HEK293 (cell line): ENCODE measurements around the gene VEZF1.

Experiments
- CTCF ChIA-PET: fragments of 350-600 bp; formaldehyde crosslinking; extraction: SDS; loops from one replicate; lab custom pipeline; 2021; ENCODE audit warnings: antibody characterized with exemption; lab: Yijun Ruan, JAX
- POLR2A ChIA-PET: fragments of 300-600 bp; formaldehyde crosslinking; extraction: SDS; loops from one replicate; lab custom pipeline; 2020; ENCODE audit warnings: antibody characterized with exemption, inconsistent platforms; lab: Yijun Ruan, JAX
- H3K27ac ChIP-seq: fragments of 200-500 bp; sonication (Bioruptor generic); 2 replicates; pipeline ENCODE4 v1.5.1; 2014; ENCODE audit warnings: low read depth, low read length, control low read depth, inconsistent platforms; ENCODE audit errors: extremely low read depth
- H3K36me3 ChIP-seq, 2 experiments: fragments of 200-500 bp in 1 of 2; sonication (Bioruptor generic) in 1 of 2; 1 replicate in 1 of 2; 2 replicates in 1 of 2; pipeline ENCODE4 v1.5.1; 2014 to 2017; ENCODE audit warnings: inconsistent platforms in 2 of 2, low read length in 2 of 2; ENCODE audit not compliant: control insufficient read depth in 2 of 2, insufficient read depth in 1 of 2
- H3K4me1 ChIP-seq: fragments of 200-500 bp; sonication (Bioruptor generic); 2 replicates; pipeline ENCODE4 v1.5.1; 2014; ENCODE audit warnings: mild to moderate bottlenecking, low read length, inconsistent platforms; ENCODE audit not compliant: control insufficient read depth, insufficient read depth
- H3K4me3 ChIP-seq: 2 replicates; pipeline ENCODE4 v1.5.1; 2011; ENCODE audit warnings: low read depth, mild to moderate bottlenecking, control low read depth, low read length, moderate library complexity
- H3K9me3 ChIP-seq: fragments of 200-500 bp; sonication (Bioruptor generic); 2 replicates; pipeline ENCODE4 v1.5.1; 2014; ENCODE audit warnings: low read depth, low read length, inconsistent platforms; ENCODE audit not compliant: control insufficient read depth, insufficient read depth
- GLIS1 ChIP-seq: fragments of 450-650 bp; formaldehyde crosslinking; IDR thresholded peaks from 2 replicates; pipeline ENCODE4 v1.5.1; 2016; ENCODE audit warnings: missing biosample characterization, missing genetic modification characterization
- KLF16 ChIP-seq: fragments of 450-650 bp; formaldehyde crosslinking; IDR thresholded peaks from 2 replicates; pipeline ENCODE4 v1.5.1; 2017; ENCODE audit warnings: missing biosample characterization, missing genetic modification characterization
- KLF7 ChIP-seq: fragments of 450-650 bp; formaldehyde crosslinking; IDR thresholded peaks from 2 replicates; pipeline ENCODE4 v1.5.1; 2016; ENCODE audit warnings: missing biosample characterization, missing genetic modification characterization, borderline replicate concordance
- KLF8 ChIP-seq: fragments of 450-650 bp; formaldehyde crosslinking; IDR thresholded peaks from 2 replicates; pipeline ENCODE4 v1.5.1; 2016; ENCODE audit warnings: missing biosample characterization, missing genetic modification characterization
- ZBTB17 ChIP-seq: fragments of 450-650 bp; formaldehyde crosslinking; IDR thresholded peaks from 2 replicates; pipeline ENCODE4 v1.5.1; 2016; ENCODE audit warnings: missing biosample characterization, missing genetic modification characterization
- ZNF114 ChIP-seq: fragments of 450-650 bp; formaldehyde crosslinking; IDR thresholded peaks from 2 replicates; pipeline ENCODE4 v1.5.0; 2017; ENCODE audit warnings: missing biosample characterization, missing genetic modification characterization
- ZNF146 ChIP-seq: fragments of 450-650 bp; formaldehyde crosslinking; IDR thresholded peaks from 2 replicates; pipeline ENCODE4 v1.5.1; 2016; ENCODE audit warnings: missing biosample characterization, missing genetic modification characterization
- ZNF223 ChIP-seq: fragments of 450-650 bp; formaldehyde crosslinking; IDR thresholded peaks from 2 replicates; pipeline ENCODE4 v1.5.1; 2016; ENCODE audit warnings: missing biosample characterization, missing genetic modification characterization
- ZNF292 ChIP-seq: fragments of 450-650 bp; formaldehyde crosslinking; IDR thresholded peaks from 2 replicates; pipeline ENCODE4 v1.5.1; 2016; ENCODE audit warnings: low read depth, missing biosample characterization, missing genetic modification characterization, borderline replicate concordance
- ZNF341 ChIP-seq: fragments of 450-650 bp; formaldehyde crosslinking; IDR thresholded peaks from 2 replicates; pipeline ENCODE4; 2016; ENCODE audit warnings: low read depth, missing biosample characterization, missing genetic modification characterization
- ZNF354C ChIP-seq: fragments of 450-650 bp; formaldehyde crosslinking; IDR thresholded peaks from 2 replicates; pipeline ENCODE4 v1.5.1; 2016; ENCODE audit warnings: missing biosample characterization, missing genetic modification characterization, low read depth, borderline replicate concordance
- ZNF416 ChIP-seq: fragments of 450-650 bp; formaldehyde crosslinking; IDR thresholded peaks from 2 replicates; pipeline ENCODE4 v1.5.1; 2016; ENCODE audit warnings: missing biosample characterization, missing genetic modification characterization
- ZNF423 ChIP-seq: fragments of 450-650 bp; formaldehyde crosslinking; IDR thresholded peaks from 2 replicates; pipeline ENCODE4 v1.5.1; 2016; ENCODE audit warnings: missing biosample characterization, missing genetic modification characterization
- ZNF670 ChIP-seq: fragments of 450-650 bp; formaldehyde crosslinking; IDR thresholded peaks from 2 replicates; pipeline ENCODE4 v1.5.1; 2016; ENCODE audit warnings: missing biosample characterization, missing genetic modification characterization, low read depth
- ZNF768 ChIP-seq: fragments of 450-650 bp; formaldehyde crosslinking; IDR thresholded peaks from 2 replicates; pipeline ENCODE4 v1.5.1; 2018; ENCODE audit warnings: missing biosample characterization, mild to moderate bottlenecking, missing genetic modification characterization
- ZNF830 ChIP-seq: fragments of 450-650 bp; IDR thresholded peaks from 2 replicates; pipeline ENCODE4 v1.5.0; 2018; ENCODE audit warnings: missing biosample characterization, missing genetic modification characterization, low read depth, mild to moderate bottlenecking, moderate library complexity
- TF ChIP-seq, protein P1 (sequence below): fragments of 450-650 bp; formaldehyde crosslinking; IDR thresholded peaks from 2 replicates; pipeline ENCODE4 v1.5.1; 2016; ENCODE audit warnings: missing biosample characterization, missing genetic modification characterization
- TF ChIP-seq, protein P2 (sequence below): fragments of 450-650 bp; formaldehyde crosslinking; IDR thresholded peaks from 2 replicates; pipeline ENCODE4 v1.5.1; 2016; ENCODE audit warnings: missing biosample characterization, missing genetic modification characterization
- TF ChIP-seq, protein P3 (sequence below): fragments of 450-650 bp; formaldehyde crosslinking; IDR thresholded peaks from 2 replicates; pipeline ENCODE4 v1.5.1; 2016; ENCODE audit warnings: missing biosample characterization, missing genetic modification characterization
- TF ChIP-seq, protein P4 (sequence below): fragments of 450-650 bp; IDR thresholded peaks from 2 replicates; pipeline ENCODE4 v1.5.1; 2018; ENCODE audit warnings: missing biosample characterization, missing genetic modification characterization
- TF ChIP-seq, protein P5 (sequence below): fragments of 450-650 bp; formaldehyde crosslinking; IDR thresholded peaks from 2 replicates; pipeline ENCODE4 v1.5.1; 2016; ENCODE audit warnings: missing biosample characterization, missing genetic modification characterization

VEZF1 gene

DNA sequence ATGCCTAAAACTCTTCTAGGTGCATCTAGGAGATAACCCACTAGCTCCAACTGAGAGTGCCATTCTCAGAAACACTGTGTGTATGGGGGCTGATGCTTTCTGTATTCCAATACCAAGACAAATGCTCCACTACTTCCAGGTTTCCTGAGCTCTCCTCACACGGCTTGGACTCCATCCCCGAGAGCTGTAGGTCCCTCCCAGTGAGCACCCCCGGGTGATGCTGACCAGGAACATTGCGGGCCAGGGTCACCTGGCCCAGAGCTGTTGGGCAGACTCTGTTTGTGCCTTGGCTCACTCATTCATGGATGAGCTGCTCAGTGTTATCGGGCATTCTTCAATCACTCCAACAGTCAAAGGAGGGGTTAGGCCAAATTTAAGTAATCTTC lies 39.9 kb downstream of the VEZF1 start (continued):
- TF ChIP-seq, protein P1, sequence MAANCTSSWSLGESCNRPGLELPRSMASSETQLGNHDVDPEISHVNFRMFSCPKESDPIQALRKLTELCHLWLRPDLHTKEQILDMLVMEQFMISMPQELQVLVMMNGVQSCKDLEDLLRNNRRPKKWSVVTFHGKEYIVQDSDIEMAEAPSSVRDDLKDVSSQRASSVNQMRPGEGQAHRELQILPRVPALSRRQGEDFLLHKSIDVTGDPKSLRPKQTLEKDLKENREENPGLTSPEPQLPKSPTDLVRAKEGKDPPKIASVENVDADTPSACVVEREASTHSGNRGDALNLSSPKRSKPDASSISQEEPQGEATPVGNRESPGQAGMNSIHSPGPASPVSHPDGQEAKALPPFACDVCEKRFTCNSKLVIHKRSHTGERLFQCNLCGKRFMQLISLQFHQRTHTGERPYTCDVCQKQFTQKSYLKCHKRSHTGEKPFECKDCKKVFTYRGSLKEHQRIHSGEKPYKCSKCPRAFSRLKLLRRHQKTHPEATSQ (tag by site-specific recombination) = no peak
- TF ChIP-seq ZNF354C (tag by site-specific recombination) (no peak), ZNF114 (no peak), ZNF670 (tag by site-specific recombination) (no peak), ZNF768 (tag by site-specific recombination) (no peak)
- TF ChIP-seq, protein P2, sequence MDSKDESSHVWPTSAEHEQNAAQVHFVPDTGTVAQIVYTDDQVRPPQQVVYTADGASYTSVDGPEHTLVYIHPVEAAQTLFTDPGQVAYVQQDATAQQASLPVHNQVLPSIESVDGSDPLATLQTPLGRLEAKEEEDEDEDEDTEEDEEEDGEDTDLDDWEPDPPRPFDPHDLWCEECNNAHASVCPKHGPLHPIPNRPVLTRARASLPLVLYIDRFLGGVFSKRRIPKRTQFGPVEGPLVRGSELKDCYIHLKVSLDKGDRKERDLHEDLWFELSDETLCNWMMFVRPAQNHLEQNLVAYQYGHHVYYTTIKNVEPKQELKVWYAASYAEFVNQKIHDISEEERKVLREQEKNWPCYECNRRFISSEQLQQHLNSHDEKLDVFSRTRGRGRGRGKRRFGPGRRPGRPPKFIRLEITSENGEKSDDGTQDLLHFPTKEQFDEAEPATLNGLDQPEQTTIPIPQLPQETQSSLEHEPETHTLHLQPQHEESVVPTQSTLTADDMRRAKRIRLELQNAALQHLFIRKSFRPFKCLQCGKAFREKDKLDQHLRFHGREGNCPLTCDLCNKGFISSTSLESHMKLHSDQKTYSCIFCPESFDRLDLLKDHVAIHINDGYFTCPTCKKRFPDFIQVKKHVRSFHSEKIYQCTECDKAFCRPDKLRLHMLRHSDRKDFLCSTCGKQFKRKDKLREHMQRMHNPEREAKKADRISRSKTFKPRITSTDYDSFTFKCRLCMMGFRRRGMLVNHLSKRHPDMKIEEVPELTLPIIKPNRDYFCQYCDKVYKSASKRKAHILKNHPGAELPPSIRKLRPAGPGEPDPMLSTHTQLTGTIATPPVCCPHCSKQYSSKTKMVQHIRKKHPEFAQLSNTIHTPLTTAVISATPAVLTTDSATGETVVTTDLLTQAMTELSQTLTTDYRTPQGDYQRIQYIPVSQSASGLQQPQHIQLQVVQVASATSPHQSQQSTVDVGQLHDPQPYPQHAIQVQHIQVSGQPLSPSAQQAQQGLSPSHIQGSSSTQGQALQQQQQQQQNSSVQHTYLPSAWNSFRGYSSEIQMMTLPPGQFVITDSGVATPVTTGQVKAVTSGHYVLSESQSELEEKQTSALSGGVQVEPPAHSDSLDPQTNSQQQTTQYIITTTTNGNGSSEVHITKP (tag by site-specific recombination) = no peak

DNA sequence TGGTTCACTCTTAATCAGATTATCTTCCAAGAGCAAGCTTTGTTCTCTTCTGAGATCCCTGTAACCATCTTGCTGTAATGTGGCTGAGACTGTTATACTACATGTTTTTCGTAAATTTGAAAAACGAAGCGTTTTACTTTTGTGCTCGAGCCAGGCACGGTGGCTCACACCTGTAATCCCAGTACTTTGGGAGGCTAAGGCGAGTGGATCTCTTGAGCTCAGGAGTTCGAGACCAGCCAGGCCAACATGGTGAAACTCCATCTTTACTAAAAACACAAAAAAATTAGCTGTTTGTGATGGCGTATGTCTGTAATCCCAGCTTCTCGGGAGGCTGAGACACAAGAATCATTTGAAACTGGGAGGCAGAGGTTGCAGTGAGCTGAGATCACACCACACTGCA lies 40.7 kb downstream of the VEZF1 start:
- no peak overlapping the region for H3K27ac ChIP-seq
- H3K4me3 ChIP-seq = no peak overlapping the region
- CTCF ChIA-PET = interaction anchor here (0.6 to 6.0 kb wide), 8 partner anchors 12 to 164 kb away, joined by 3 to 38 read pairs (median 4); no protein-coding TSS in a partner anchor

DNA sequence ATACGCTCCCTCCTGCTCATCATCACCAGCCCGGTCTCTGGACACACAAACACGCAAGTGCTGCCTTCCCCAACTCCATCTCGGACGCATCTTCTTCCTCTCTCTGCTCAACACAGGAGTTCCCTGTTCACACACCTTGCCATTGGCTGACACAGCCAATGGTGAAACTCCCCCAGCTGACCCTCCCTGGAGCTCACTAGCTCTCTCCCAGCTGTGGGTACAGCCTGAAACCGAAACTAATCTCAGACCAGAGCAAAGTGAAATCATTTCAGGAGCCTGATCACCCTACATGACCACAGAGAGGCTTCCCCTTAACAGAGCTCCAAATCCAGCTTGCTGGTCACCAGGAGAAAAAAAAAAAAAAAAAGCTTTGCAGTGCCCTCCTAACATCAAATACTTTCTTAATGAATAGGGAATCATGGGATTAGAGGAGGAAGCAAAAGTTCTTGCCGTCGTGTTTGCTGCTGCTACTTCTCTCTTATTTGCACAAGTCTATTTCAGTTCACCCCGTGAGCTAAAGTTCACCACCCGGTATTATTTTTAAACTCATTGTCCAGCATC lies 41.2 kb downstream of the VEZF1 start:
- POLR2A ChIA-PET = interaction anchor here (0.6 to 3.2 kb wide), 3 partner anchors 9 to 96 kb away, joined by 5 to 22 read pairs (median 6); partner anchors contain the start of gene CUEDC1
- no peak overlapping the region for H3K27ac ChIP-seq
- no peaks in the 10 kb centered on the region for H3K36me3 ChIP-seq
- no peaks in the 10 kb centered on the region for H3K9me3 ChIP-seq
- peaks cover 52% of the 10 kb centered on the region for H3K4me1 ChIP-seq
- no peak overlapping the region for H3K4me3 ChIP-seq
- CTCF ChIA-PET = interaction anchor here (0.7 to 6.0 kb wide), 7 partner anchors 16 to 165 kb away, joined by 3 to 38 read pairs (median 6); no protein-coding TSS in a partner anchor
- TF ChIP-seq ZNF341 (tag by site-specific recombination) (peak; percentile 64), ZNF830 (no peak), ZBTB17 (peak; percentile 90), KLF16 (tag by site-specific recombination) (no peak), ZNF223 (tag by site-specific recombination) (no peak), ZNF416 (tag by site-specific recombination) (no peak), GLIS1 (tag by site-specific recombination) (peak; percentile 70), ZNF423 (tag by site-specific recombination) (no peak), KLF8 (tag by site-specific recombination) (peak; percentile 29; the same call in 1 of the 2 replicates), ZNF292 (tag by site-specific recombination) (no peak)
- TF ChIP-seq, protein P3, sequence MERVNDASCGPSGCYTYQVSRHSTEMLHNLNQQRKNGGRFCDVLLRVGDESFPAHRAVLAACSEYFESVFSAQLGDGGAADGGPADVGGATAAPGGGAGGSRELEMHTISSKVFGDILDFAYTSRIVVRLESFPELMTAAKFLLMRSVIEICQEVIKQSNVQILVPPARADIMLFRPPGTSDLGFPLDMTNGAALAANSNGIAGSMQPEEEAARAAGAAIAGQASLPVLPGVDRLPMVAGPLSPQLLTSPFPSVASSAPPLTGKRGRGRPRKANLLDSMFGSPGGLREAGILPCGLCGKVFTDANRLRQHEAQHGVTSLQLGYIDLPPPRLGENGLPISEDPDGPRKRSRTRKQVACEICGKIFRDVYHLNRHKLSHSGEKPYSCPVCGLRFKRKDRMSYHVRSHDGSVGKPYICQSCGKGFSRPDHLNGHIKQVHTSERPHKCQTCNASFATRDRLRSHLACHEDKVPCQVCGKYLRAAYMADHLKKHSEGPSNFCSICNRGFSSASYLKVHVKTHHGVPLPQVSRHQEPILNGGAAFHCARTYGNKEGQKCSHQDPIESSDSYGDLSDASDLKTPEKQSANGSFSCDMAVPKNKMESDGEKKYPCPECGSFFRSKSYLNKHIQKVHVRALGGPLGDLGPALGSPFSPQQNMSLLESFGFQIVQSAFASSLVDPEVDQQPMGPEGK (tag by site-specific recombination) = peak; percentile 32; the same call in 1 of the 2 replicates
- TF ChIP-seq, protein P4, sequence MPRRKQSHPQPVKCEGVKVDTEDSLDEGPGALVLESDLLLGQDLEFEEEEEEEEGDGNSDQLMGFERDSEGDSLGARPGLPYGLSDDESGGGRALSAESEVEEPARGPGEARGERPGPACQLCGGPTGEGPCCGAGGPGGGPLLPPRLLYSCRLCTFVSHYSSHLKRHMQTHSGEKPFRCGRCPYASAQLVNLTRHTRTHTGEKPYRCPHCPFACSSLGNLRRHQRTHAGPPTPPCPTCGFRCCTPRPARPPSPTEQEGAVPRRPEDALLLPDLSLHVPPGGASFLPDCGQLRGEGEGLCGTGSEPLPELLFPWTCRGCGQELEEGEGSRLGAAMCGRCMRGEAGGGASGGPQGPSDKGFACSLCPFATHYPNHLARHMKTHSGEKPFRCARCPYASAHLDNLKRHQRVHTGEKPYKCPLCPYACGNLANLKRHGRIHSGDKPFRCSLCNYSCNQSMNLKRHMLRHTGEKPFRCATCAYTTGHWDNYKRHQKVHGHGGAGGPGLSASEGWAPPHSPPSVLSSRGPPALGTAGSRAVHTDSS (tag by site-specific recombination) = no peak
- TF ChIP-seq, protein P5, sequence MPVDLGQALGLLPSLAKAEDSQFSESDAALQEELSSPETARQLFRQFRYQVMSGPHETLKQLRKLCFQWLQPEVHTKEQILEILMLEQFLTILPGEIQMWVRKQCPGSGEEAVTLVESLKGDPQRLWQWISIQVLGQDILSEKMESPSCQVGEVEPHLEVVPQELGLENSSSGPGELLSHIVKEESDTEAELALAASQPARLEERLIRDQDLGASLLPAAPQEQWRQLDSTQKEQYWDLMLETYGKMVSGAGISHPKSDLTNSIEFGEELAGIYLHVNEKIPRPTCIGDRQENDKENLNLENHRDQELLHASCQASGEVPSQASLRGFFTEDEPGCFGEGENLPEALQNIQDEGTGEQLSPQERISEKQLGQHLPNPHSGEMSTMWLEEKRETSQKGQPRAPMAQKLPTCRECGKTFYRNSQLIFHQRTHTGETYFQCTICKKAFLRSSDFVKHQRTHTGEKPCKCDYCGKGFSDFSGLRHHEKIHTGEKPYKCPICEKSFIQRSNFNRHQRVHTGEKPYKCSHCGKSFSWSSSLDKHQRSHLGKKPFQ = peak; percentile 90

More for the DNA sequence above, 40.7 kb downstream of the VEZF1 start:
- TF ChIP-seq KLF7 (tag by site-specific recombination) (no peak), ZNF146 (tag by site-specific recombination) (no peak)
- POLR2A ChIA-PET = interaction anchor here (0.6 to 3.2 kb wide), 5 partner anchors 9 to 96 kb away, joined by 3 to 22 read pairs (median 5); partner anchors contain the start of gene CUEDC1
- Histone ChIP-seq H3K9me3 (no peaks in the 10 kb centered on the region), H3K4me1 (peaks cover 50% of the 10 kb centered on the region), H3K36me3 (no peaks in the 10 kb centered on the region)
